GM12891 (cell line): ENCODE data around the gene ZNF672.
A peak's percentile ranks its signal among the peaks of the same experiment; 100 is the strongest.

Experiments
- POLR2A ChIP-seq: IDR thresholded peaks from 2 replicates; pipeline ENCODE4 v1.6.1; 2011; ENCODE audit warnings: low read depth, low read length, control low read depth
- POLR2AphosphoS5 ChIP-seq: IDR thresholded peaks from 2 replicates; pipeline ENCODE4 v1.6.1; 2011; ENCODE audit warnings: low read depth, low read length, control low read depth
- POU2F2 ChIP-seq: IDR thresholded peaks from 2 replicates; pipeline ENCODE4 v1.6.1; 2011; ENCODE audit warnings: low read depth, mild to moderate bottlenecking, control low read depth, low read length, moderate library complexity
- SPI1 ChIP-seq: IDR thresholded peaks from 2 replicates; pipeline ENCODE4 v1.6.1; 2011; ENCODE audit warnings: low read depth, low read length, control low read depth
- TAF1 ChIP-seq: IDR thresholded peaks from 2 replicates; pipeline ENCODE4 v1.6.1; 2011; ENCODE audit warnings: low read depth, low read length, control low read depth

DNA sequence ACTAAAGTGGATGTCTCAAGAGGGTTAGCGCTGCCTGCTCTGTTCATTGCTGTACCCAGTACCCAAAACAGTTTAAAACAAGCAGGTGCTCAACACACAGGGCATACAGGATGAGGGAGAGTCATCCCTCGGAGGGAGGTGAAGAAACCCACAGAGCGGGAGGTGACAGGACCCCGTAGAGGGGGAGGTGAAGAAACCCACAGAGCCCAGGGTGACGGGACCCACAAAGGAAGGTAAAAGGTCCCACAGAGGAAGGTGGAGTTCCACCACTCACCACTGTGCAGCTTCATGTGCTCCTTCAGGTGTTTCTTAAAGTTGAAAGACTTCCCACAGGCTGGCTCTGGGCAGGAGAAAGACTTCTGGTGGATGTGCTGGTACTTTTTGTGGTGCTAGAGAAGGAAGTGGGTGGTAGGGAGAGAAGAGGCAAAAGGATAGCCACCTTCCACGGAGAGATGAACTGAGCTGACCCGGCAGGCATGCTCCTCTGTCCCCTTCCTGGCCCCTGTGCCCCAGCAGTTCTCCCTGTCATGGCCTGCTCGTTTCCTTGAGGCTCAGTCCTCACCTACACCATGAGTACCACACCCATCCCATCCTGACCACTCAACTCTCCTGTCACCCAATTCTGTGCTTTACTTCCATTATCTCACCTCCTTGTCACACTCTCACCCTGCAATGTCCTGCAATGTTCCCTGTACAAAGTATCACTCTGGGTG lies 15.8 kb downstream of the ZNF672 start:
- TF ChIP-seq SPI1 (no peak), POLR2A (0 out of 2 replicates have a peak, but pooled peaks have one; percentile 20), POLR2AphosphoS5 (no peak), TAF1 (no peak), POU2F2 (no peak)
